Mucosa of gallbladder (tissue), 1 donor: Measurements from ENCODE around the gene ELOVL2. TPM values are rescaled to one million over a fixed set of nuclear protein-coding genes. Genes with fewer than 3 reads are reported as not detected.
A peak's percentile ranks its signal among the peaks of the same experiment; 100 is the strongest.
"Not testable (repeated sequence)": the region's sequence is repeated elsewhere in the genome, so short reads cannot be mapped to it uniquely, and the experiment has no call there.

Experiments
- DNase-seq: peaks from one replicate; pipeline ENCODE4 v3.0.0-alpha.2; 2020; ENCODE audit warnings: low spot score
- total RNA-seq: library from RNA; stranded (reverse); gene quantifications from one replicate; pipeline ENCODE4 v1.2.1, GENCODE V29; 2021
- donor health status: DM: no; HTN: no; CAD: no.

Gene ELOVL2
- total RNA-seq, 1 donor from 2014 or later: 0.81 TPM

- DNase-seq: no peak
Measured at GRCh38 chr6:11023032-11023431, 21.1 kb downstream of the ELOVL2 start.

- no peak for DNase-seq
Measured at GRCh38 chr6:11021714-11022113, 22.4 kb downstream of the ELOVL2 start.

- no peak for DNase-seq
Measured at GRCh38 chr6:11021003-11021402, 23.1 kb downstream of the ELOVL2 start.

GRCh38 chr6:11018225-11018624 lies 25.9 kb downstream of the ELOVL2 start:
- DNase-seq: no peak

GRCh38 chr6:11017090-11017489 lies 27.0 kb downstream of the ELOVL2 start:
- DNase-seq: no peak

GRCh38 chr6:11016452-11016851 lies 27.7 kb downstream of the ELOVL2 start:
- no peak for DNase-seq

- no peak for DNase-seq
Measured at GRCh38 chr6:11015102-11015501, 29.0 kb downstream of the ELOVL2 start.

- no peak for DNase-seq
Measured at GRCh38 chr6:11013721-11014070, 30.4 kb downstream of the ELOVL2 start.

- no peak for DNase-seq
Measured at GRCh38 chr6:11012976-11013720, 31.0 kb downstream of the ELOVL2 start.

- no peak for DNase-seq
Measured at GRCh38 chr6:11012295-11012754, 31.8 kb downstream of the ELOVL2 start.

GRCh38 chr6:11011787-11012234 lies 32.3 kb downstream of the ELOVL2 start:
- DNase-seq: peak; percentile 33

GRCh38 chr6:11009353-11009752 lies 34.8 kb downstream of the ELOVL2 start:
- no peak for DNase-seq

- no peak for DNase-seq
Measured at GRCh38 chr6:11008821-11009220, 35.3 kb downstream of the ELOVL2 start.

- no peak for DNase-seq
Measured at GRCh38 chr6:11007715-11008608, 36.1 kb downstream of the ELOVL2 start.

- no peak for DNase-seq
Measured at GRCh38 chr6:11006061-11006460, 38.0 kb downstream of the ELOVL2 start.

- not testable (repeated sequence) for DNase-seq
Measured at GRCh38 chr6:11003297-11003696, 40.8 kb downstream of the ELOVL2 start.

GRCh38 chr6:11002176-11002575 lies 41.9 kb downstream of the ELOVL2 start:
- peak; percentile 11 for DNase-seq

GRCh38 chr6:10999994-11000393 lies 44.1 kb downstream of the ELOVL2 start:
- DNase-seq: no peak

GRCh38 chr6:10995114-10995707 lies 48.9 kb downstream of the ELOVL2 start:
- no peak for DNase-seq

GRCh38 chr6:10993896-10994295 lies 50.2 kb downstream of the ELOVL2 start:
- no peak for DNase-seq

GRCh38 chr6:10991115-10991514 lies 53.0 kb downstream of the ELOVL2 start:
- DNase-seq: no peak

GRCh38 chr6:10989587-10989986 lies 54.5 kb downstream of the ELOVL2 start:
- DNase-seq: no peak
